Trophoblast cell (in vitro differentiated cells and primary cell): Measurements from ENCODE around the gene MOBP.
"Not testable (repeated sequence)": the region's sequence is repeated elsewhere in the genome, so short reads cannot be mapped to it uniquely, and the experiment has no call there.

Source experiments
- DNase-seq, 2 donors: peaks; one replicate each; pipeline ENCODE4 v3.0.0-alpha.2; 2016
- H2AFZ ChIP-seq: 2 replicates; pipeline ENCODE4 v1.6.1; 2013; ENCODE audit warnings: low read length, moderate library complexity, mild to moderate bottlenecking; ENCODE audit not compliant: insufficient read depth, poor library complexity
- H2AK5ac ChIP-seq: 2 replicates; pipeline ENCODE4 v1.6.1; 2013; ENCODE audit warnings: mild to moderate bottlenecking, low read length
- H2BK120ac ChIP-seq: 2 replicates; pipeline ENCODE4 v1.6.1; 2013; ENCODE audit warnings: low read length, mild to moderate bottlenecking, moderate library complexity; ENCODE audit not compliant: insufficient read depth, poor library complexity
- H2BK12ac ChIP-seq: 2 replicates; pipeline ENCODE4 v1.6.1; 2013; ENCODE audit warnings: mild to moderate bottlenecking, low read length, moderate library complexity
- H2BK5ac ChIP-seq: 2 replicates; pipeline ENCODE4 v1.6.1; 2013; ENCODE audit warnings: low read length, low read depth, moderate library complexity, mild to moderate bottlenecking; ENCODE audit not compliant: poor library complexity
- H3K14ac ChIP-seq: 2 replicates; pipeline ENCODE4 v1.6.1; 2013; ENCODE audit warnings: mild to moderate bottlenecking, low read length
- H3K18ac ChIP-seq: 2 replicates; pipeline ENCODE4 v1.6.1; 2013; ENCODE audit warnings: mild to moderate bottlenecking, low read length
- H3K23ac ChIP-seq: 2 replicates; pipeline ENCODE4 v1.6.1; 2013; ENCODE audit warnings: low read length
- H3K27ac ChIP-seq: 2 replicates; pipeline ENCODE4 v1.5.1; 2013; ENCODE audit warnings: low read depth, mild to moderate bottlenecking, inconsistent platforms, low read length, moderate library complexity
- H3K27me3 ChIP-seq: 2 replicates; pipeline ENCODE4 v1.6.1; 2013; ENCODE audit warnings: inconsistent platforms, mild to moderate bottlenecking, low read length, moderate library complexity; ENCODE audit not compliant: insufficient read depth
- H3K36me3 ChIP-seq, 2 experiments: 1 replicate in 1 of 2; 2 replicates in 1 of 2; pipeline ENCODE4 v1.6.1; 2013; ENCODE audit warnings: low read length in 2 of 2, mild to moderate bottlenecking in 2 of 2, moderate library complexity in 1 of 2; ENCODE audit not compliant: insufficient read depth in 2 of 2, control insufficient read depth in 1 of 2
- H3K4ac ChIP-seq: 2 replicates; pipeline ENCODE4 v1.6.1; 2013; ENCODE audit warnings: low read depth, mild to moderate bottlenecking, low read length, moderate library complexity
- H3K4me1 ChIP-seq, 2 experiments: 1 replicate in 1 of 2; 2 replicates in 1 of 2; pipeline ENCODE4 v1.6.1; 2013; ENCODE audit warnings: low read length in 2 of 2, mild to moderate bottlenecking in 2 of 2, moderate library complexity in 1 of 2; ENCODE audit not compliant: insufficient read depth in 2 of 2, control insufficient read depth in 1 of 2
- H3K4me2 ChIP-seq: 2 replicates; pipeline ENCODE4 v1.6.1; 2013; ENCODE audit warnings: inconsistent platforms, mild to moderate bottlenecking, low read length, moderate library complexity
- H3K4me3 ChIP-seq: 2 replicates; pipeline ENCODE4 v1.5.1; 2013; ENCODE audit warnings: mild to moderate bottlenecking, low read depth, low read length, inconsistent platforms
- H3K79me1 ChIP-seq: one replicate; pipeline ENCODE4 v1.6.1; 2013; ENCODE audit warnings: low read length
- H3K79me2 ChIP-seq: 2 replicates; pipeline ENCODE4 v1.6.1; 2013; ENCODE audit warnings: low read length, mild to moderate bottlenecking; ENCODE audit not compliant: control insufficient read depth, insufficient read depth, poor library complexity
- H3K9ac ChIP-seq: 2 replicates; pipeline ENCODE4 v1.6.1; 2013; ENCODE audit warnings: mild to moderate bottlenecking, low read length
- H3K9me3 ChIP-seq: 2 replicates; pipeline ENCODE4 v1.6.1; 2013; ENCODE audit warnings: low read depth, mild to moderate bottlenecking, control low read depth, inconsistent platforms, low read length; ENCODE audit not compliant: insufficient read depth
- H4K12ac ChIP-seq: 2 replicates; pipeline ENCODE4 v1.6.1; 2013; ENCODE audit warnings: low read depth, mild to moderate bottlenecking, low read length, moderate library complexity
- H4K8ac ChIP-seq: 2 replicates; pipeline ENCODE4 v1.6.1; 2013; ENCODE audit warnings: low read depth, mild to moderate bottlenecking, low read length, moderate library complexity
- H4K91ac ChIP-seq: one replicate; pipeline ENCODE4 v1.6.1; 2013; ENCODE audit warnings: low read depth, mild to moderate bottlenecking, low read length, moderate library complexity
- WGBS: extraction: QIAGEN DNeasy Blood & Tissue Kit; methylation state at CpG from one replicate; pipeline ENCODE4 v1.1.7; 2013; ENCODE audit warnings: missing lambda C conversion rate; ENCODE audit not compliant: insufficient read length, insufficient coverage; ENCODE audit errors: extremely low coverage; 5-methylcytosine and 5-hydroxymethylcytosine counted together

The MOBP gene

DNA sequence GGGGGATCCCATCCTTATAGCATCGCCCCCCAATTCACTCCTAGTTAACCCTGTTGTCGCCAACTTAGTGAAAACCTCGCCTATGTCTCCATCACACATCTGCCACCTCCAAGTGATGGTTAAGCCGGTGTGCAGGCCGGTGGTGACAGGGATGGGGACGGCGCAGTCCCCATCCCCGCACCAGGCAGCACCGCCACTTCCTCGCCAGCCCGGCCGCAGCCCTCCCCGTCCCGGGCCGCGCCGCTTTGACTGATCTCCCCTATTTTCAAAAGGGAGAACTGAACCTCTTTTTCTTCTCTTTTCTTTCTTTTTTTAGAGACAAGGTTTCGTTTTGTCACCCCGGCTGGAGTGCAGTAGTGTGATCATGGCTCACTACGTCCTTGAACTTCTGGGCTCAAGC lies 11.3 kb upstream of the MOBP start:
- H2AFZ ChIP-seq: no peak overlapping the region
- no peak overlapping the region for H3K4ac ChIP-seq
- H2AK5ac ChIP-seq: no peak overlapping the region
- no peaks in the 10 kb centered on the region for H3K79me1 ChIP-seq
- no peak overlapping the region for H3K4me3 ChIP-seq
- no peak overlapping the region for H4K8ac ChIP-seq
- H3K9ac ChIP-seq: no peak overlapping the region
- no peaks in the 10 kb centered on the region for H3K9me3 ChIP-seq
- no peak overlapping the region for H3K23ac ChIP-seq
- H3K14ac ChIP-seq: no peak overlapping the region
- no peak overlapping the region for H4K91ac ChIP-seq
- no peak for DNase-seq
- H3K27me3 ChIP-seq: no peaks in the 10 kb centered on the region
- peaks cover 0 to 1% of the 10 kb centered on the region in 2 experiments for H3K4me1 ChIP-seq
- no peak overlapping the region for H2BK5ac ChIP-seq
- no peak overlapping the region for H3K27ac ChIP-seq
- no peak overlapping the region for H4K12ac ChIP-seq
- H3K18ac ChIP-seq: no peak overlapping the region
- H2BK120ac ChIP-seq: no peak overlapping the region
- no CpG with 5 or more reads among the region's 20 CpGs for WGBS
- no peaks in the 10 kb centered on the region for H3K79me2 ChIP-seq
- no peak overlapping the region for H3K4me2 ChIP-seq
- H2BK12ac ChIP-seq: no peak overlapping the region
- no peaks in the 10 kb centered on the region for H3K36me3 ChIP-seq

DNA sequence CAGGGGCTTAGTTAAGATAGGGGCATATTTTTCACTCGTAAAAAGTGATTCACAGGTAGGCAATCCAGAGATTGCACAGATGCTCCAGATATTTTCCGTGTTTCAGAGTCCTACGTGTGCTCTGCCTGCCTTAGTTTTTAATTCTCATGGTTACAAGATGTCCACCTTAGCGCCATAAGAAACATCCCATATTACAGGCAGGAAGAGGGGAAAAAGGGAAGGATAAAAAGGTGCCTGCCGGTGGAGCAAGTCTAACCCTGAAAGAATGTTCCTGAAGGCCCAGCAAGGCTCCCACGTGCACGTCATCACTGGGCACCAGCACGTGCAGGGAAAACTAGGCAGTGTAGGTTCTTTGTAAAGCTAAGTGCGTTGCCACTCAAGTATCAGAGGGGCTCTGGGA lies 10.1 kb upstream of the MOBP start:
- no CpG with 5 or more reads among the region's 9 CpGs for WGBS
- DNase-seq: peak; percentile 87 to 96
- H3K23ac ChIP-seq: no peak overlapping the region
- H4K91ac ChIP-seq: no peak overlapping the region
- H3K18ac ChIP-seq: no peak overlapping the region
- no peak overlapping the region for H3K27ac ChIP-seq
- H3K4me2 ChIP-seq: no peak overlapping the region
- no peaks in the 10 kb centered on the region for H3K79me1 ChIP-seq
- H3K4me3 ChIP-seq: no peak overlapping the region
- no peaks in the 10 kb centered on the region for H3K9me3 ChIP-seq
- no peak overlapping the region for H3K9ac ChIP-seq
- H3K4me1 ChIP-seq: peaks cover 0 to 1% of the 10 kb centered on the region in 2 experiments
- H4K12ac ChIP-seq: no peak overlapping the region
- H2BK120ac ChIP-seq: no peak overlapping the region
- H2BK5ac ChIP-seq: no peak overlapping the region
- no peak overlapping the region for H3K14ac ChIP-seq
- H3K79me2 ChIP-seq: no peaks in the 10 kb centered on the region
- H3K36me3 ChIP-seq: no peaks in the 10 kb centered on the region
- H2BK12ac ChIP-seq: no peak overlapping the region
- no peak overlapping the region for H2AFZ ChIP-seq
- no peak overlapping the region for H3K4ac ChIP-seq
- H3K27me3 ChIP-seq: no peaks in the 10 kb centered on the region
- no peak overlapping the region for H2AK5ac ChIP-seq
- H4K8ac ChIP-seq: no peak overlapping the region

DNA sequence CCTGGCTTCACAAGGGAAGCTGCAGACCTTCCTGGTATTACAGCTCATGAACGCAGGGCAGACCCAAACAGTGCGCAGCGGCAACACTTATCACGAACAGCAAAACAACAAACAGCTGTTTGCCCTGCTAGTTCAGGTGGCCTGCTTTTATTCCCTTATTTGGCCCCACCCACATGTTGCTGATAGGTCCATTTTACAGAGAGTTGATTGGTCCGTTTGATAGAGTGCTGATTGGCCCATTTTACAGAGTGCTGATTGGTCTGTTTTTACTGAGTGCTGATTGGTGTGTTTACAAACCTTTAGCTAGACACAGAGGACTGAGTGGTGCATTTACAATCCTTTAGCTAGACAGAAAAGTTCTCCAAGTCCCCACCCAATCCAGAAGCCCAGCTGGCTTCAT lies 8.9 kb upstream of the MOBP start:
- H3K27ac ChIP-seq, H3K4ac ChIP-seq, H3K4me2 ChIP-seq, H2BK120ac ChIP-seq, H3K36me3 ChIP-seq, H3K79me1 ChIP-seq, DNase-seq, H3K4me1 ChIP-seq, H4K8ac ChIP-seq, H3K9me3 ChIP-seq, H3K27me3 ChIP-seq, H2BK12ac ChIP-seq, H3K14ac ChIP-seq, H2AFZ ChIP-seq, H4K91ac ChIP-seq, H3K23ac ChIP-seq, H3K4me3 ChIP-seq, H3K9ac ChIP-seq, H3K79me2 ChIP-seq, H2BK5ac ChIP-seq, H4K12ac ChIP-seq, H3K18ac ChIP-seq, H2AK5ac ChIP-seq: not testable (repeated sequence)
- no CpG with 5 or more reads among the region's 5 CpGs for WGBS

DNA sequence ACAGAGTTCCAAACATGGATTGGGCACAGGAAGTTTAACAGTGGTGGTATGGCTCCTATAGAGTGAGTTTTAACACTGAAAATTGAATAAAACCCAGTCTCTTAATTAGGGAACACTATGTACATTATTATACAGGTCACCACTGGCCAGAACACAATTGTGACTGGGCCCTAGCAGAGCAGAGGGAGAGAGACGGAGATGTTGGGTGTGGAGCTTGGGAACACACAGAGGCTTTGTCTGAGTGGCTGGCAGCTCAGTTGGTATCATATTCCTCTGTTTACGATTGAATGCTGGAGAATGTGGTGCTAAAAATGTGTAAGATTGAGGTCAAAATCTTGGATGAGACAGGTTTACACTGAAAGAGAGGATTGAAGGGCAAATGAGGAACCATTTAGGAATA lies 6.8 kb upstream of the MOBP start:
- Histone ChIP-seq H3K79me2 (no peaks in the 10 kb centered on the region), H3K14ac (no peak overlapping the region), H3K79me1 (no peaks in the 10 kb centered on the region), H4K8ac (no peak overlapping the region), H4K12ac (no peak overlapping the region), H3K4me2 (no peak overlapping the region), H3K27ac (no peak overlapping the region), H3K4ac (no peak overlapping the region), H2BK5ac (no peak overlapping the region), H3K23ac (no peak overlapping the region), H2BK12ac (no peak overlapping the region), H3K4me1 (no peaks in the 10 kb centered on the region), H4K91ac (no peak overlapping the region), H3K18ac (no peak overlapping the region), H3K9me3 (no peaks in the 10 kb centered on the region), H3K27me3 (no peaks in the 10 kb centered on the region), H3K9ac (no peak overlapping the region), H2AFZ (no peak overlapping the region), H3K36me3 (no peaks in the 10 kb centered on the region), H2AK5ac (no peak overlapping the region), H2BK120ac (no peak overlapping the region), H3K4me3 (no peak overlapping the region)
- no CpG with 5 or more reads among the region's 2 CpGs for WGBS
- no peak for DNase-seq
